ENCODE data around the gene TUBB4B.
A peak's percentile ranks its signal among the peaks of the same experiment; 100 is the strongest.
"Not testable (repeated sequence)": the region's sequence is repeated elsewhere in the genome, so short reads cannot be mapped to it uniquely, and the experiment has no call there.

The TUBB4B gene

DNA sequence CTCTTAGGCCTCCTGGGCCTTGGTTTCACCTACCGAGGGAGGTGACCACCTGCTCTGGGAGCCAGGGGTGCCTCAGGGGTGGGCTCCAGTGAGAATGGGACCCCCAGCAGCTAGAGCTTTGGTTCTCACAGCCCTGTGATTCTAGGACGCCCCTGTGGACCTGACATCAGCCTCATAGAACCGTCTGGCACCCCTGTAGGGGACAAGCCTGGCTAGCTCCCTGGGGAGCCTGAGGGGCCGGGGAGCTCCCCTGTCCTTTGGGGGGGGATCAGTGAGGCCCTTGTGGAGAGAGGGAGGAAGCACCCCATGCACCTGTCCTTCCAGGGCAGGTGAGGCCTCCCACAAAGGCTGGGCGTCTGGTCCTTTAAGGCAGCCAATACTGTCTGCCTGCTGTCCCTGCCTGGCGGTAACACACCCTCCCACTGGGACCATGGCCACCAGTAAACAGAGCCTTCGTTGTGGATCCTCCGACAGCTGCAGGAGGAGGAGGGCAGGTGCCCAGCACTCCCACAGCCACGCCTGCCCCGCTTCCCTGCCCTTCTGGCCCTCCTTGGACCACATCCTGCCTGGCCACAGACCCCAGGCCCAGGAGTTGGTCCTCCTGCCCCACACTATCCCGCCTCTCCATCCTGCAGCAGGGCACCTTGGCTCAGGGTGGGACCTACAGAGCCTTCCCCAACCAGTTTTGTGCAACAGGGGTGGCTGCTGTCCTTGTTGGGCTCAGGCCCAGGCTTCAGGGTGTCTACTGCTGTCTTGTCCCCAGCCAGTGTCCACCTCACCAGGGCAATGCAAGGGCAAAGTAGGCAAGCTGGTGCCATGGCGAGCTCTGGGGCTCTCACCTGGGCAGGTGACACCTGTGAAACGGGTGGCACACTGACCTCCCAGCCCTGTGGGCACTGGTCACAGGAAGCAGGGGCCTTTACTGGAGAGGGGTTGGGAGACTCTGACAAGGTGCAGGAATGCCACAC, 3.0 kb upstream of the TUBB4B start:
- DNase-seq, result no peak

GRCh38 chr9:137239541-137240200, 1.4 kb upstream of the TUBB4B start:
- DNase-seq, result not testable (repeated sequence)

DNA sequence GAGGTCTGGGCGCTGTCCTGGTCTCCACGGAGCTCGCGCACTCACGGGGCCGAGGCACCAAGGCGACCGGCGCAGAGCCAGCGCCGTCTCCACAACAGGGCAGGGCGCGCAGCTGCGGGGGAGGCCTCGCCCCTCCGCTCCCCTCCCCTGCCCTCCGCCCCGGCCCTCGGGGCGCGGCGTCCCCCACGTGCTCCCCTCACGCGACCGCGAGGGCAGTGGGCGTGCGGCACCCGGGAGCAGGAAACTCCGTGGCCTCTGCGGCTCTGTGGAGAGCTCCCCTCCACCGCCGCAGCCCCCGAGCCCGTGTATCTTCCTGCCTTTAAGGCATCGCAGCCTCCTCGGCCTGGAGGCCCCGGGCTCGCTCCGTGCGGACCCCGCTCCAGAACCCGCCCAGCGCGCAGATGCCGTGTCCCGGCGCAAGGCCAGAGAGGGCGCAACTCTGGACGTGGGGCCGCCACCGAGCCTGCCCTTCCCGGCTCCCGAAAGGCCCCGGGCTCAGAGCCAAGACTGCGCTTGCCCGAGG, 708 bp upstream of the TUBB4B start:
- peak; percentile 69 to 80 for DNase-seq

DNA sequence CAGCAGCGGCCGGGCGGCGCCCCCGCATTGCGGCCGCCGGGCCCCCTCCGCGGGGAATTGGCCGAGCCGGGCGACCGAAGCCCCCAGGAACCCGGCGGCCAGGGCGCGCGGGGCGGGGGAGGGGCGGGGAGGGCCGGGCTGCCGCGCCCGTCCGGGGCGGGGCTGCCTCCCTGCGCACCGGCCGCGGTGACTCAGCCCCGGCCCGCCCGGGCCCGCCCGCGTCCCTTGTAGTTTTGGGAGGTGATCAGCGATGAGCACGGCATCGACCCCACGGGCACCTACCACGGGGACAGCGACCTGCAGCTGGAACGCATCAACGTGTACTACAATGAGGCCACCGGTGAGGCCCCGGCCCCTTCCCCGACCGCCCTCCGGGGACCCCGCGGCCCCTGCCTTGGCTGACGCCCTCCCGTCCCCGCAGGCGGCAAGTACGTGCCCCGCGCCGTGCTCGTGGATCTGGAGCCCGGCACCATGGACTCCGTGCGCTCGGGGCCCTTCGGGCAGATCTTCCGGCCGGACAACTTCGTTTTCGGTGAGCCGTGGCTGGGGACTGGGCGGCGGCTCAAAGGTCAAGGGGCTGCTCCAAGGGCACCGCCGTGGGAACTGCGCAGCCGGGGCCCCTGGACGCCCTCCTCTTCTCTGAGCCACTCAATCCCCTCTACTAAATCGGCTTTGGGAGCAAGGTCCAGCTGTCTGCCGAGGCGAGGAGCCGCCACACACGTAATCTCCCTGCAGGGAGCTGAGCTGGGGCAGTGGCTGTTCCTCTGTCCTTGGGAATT, 592 bp downstream of the TUBB4B start:
- DNase-seq, result peak; percentile 73 to 77

- no peak for DNase-seq
Measured at GRCh38 chr9:137242269-137243203, 1.4 kb downstream of the TUBB4B start.

DNA sequence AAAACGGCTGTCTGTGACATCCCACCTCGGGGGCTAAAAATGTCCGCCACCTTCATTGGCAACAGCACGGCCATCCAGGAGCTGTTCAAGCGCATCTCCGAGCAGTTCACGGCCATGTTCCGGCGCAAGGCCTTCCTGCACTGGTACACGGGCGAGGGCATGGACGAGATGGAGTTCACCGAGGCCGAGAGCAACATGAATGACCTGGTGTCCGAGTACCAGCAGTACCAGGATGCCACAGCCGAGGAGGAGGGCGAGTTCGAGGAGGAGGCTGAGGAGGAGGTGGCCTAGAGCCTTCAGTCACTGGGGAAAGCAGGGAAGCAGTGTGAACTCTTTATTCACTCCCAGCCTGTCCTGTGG, 2.2 kb downstream of the TUBB4B start:
- DNase-seq, result not testable (repeated sequence)

GRCh38 chr9:137243626-137244485, 2.8 kb downstream of the TUBB4B start:
- DNase-seq, result no peak

DNA sequence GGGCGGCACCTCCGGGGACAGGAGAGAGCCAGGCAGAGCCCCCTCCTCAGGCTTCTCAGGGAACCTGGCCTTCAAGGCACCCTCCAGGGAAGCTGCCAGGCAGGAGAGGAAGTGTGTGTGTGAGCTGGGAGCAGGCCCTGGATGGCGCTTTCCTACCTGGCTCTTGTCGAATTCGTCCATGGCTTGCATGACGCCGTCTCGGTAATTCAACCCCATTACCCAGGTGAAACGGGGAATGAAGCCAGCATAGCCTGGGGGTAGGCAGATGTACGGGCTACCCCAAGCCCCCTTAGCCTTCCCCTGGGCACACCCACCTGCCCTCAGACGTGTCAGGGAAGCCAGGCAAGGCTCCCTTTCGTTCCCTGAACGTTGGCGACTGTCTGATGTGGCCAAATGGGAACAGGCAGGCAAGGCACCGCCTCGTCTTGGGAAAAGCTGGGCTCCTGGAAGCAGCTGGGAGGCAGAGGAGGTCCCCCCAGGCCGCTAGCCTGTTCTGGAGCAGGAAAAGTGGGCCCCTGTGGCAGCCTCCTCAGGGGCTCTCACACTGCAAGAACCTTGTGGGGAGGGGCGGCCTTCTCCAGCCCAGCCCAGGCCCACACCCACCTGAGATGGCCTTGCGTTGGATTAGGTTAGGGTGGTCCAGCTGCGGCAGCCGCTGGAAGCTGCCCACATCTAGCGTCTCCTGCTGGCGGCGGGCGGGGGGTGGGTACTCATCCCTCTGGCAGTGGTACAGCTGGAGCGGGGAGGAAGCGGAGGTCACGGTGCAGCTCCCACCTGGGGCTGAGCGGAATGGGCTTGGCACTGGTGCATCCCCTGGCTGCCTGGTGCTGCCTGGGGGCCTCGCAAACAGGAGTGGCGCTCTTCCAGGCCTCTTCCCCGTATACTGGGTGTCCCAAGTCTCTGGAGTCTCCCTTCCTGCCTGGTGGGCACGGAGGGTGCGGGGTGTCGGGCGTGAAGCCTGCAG, 3.7 kb downstream of the TUBB4B start:
- no peak for DNase-seq

DNA sequence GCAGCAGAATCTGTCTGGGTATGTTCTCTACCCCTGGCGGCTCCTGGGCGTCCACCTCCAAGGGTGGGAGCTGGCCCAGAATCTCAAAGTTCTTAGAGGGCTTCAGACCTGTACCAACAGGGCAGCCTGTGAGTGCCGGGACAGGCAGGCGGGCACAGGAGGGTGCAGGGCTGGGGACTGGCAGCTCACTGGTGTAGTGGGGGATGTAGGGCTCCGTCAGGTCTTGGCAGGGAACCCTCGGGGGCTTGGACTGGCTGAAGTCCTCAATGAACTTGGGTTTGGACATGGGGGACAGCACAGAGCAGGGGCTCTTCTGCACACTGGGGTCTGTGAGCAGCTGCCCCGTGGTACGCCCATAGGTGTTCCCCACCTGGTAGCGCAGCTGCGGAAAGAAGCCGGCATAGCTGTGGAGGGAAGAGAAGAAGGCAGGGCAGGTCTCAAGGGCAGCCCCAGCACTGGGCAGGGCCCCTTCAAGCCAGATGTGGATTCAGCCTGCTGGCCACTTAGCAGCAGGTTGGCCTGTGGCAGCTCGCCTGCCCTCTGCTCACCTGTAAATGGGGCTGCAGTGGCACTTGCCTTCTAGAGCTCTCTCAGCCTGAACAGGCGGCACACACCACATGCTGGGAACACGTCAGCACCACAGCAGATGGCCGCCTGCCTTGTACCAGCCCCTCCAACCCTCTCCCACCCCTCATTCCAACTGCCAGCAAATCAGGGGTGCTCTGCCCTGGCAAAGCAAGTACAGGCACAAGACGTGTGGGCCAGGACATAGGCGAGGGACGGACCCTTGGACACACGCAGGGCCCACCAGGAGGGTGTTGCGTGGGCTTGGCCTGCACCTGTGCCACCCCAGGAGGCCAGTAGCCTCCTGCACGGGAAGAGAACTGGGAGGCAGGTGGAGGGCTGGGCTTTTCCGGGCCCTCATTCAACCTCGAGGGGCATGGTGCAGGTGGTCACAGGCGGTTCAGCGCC, 4.6 kb downstream of the TUBB4B start:
- DNase-seq, result no peak

DNA sequence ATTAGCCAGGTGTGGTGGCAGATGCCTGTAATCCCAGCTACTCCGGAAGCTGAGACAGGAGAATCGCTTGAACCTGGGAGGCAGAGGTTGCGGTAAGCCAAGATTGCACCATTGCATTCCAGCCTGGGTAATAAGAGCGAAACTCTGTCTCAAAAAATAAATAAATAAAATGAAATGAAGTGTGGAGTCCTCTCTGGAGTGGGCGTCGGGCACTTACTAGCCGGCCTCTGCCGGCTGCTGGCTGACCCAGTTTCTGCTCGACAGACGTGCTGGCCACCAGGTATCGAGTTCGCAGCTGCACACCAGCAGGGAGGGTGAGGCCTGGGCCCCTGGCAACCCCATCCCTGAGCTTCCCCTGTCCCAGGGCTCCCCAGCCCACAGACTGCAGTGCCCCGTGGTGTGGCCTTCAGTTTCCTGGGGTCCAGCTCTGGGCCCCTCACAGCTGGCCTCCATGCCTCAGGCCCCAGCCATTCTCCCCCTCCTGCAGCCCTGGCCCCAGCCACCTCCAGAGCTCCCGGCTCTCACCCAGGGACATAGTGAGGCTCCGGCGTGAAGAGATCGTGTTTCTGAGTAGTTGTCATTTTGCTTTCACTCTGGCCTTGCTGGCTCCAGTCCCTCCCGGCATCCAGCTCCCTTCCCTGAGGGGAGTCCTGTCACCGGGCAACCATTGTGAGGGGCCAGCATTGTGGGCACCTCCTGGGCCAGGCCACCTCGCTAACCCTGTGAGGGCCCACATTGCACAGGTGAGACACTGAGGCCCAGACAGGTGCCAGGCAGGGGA, 6.2 kb downstream of the TUBB4B start:
- no peak for DNase-seq

- DNase-seq, result no peak
Measured at GRCh38 chr9:137247916-137248175, 6.8 kb downstream of the TUBB4B start.

DNA sequence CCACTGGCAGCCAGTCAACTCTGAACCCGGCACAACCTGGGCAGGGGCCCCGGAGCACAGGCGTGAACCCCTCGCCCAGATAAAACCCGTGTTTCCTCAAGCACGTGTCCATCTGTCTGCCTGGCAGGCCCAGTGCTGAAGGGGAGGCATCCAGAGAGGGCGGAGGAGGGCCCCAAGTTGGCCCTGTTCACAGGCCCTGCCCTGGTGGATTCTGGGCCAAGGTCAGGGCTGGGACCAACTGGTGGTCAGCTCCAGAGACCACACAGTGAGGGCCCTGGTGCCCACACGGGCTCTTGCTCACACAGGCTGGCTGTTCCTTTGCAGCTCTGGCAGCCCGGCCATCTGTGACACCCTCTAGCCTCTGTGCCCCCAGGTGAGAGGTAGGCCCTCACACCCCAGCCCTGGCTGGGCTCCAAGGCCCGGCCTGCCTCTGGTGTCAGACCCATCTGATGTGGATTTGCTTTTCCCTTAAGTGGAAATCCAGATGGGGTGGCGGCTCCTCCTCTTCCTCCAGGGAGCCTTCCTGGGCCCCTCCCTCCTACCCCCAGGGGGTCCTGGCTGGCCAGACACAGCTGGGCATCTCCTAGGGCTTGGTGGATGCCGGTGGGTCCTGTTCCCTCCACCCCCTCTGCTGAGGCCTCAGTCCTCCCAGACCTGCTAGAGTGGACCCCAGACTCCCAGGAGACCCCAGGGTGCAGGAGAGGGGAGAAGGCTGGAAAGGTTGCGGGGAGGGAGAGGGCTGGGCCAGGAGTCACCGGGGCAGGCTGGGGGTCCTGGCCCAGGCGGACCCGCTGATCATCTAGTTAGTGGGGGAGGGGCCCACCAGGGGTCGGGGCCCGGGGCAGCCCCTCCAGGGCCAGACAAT, 9.5 kb downstream of the TUBB4B start:
- DNase-seq, result no peak

GRCh38 chr9:137251194-137251461, 10.0 kb downstream of the TUBB4B start, which contains the start of gene STPG3:
Gene STPG3 (plus strand): TSS chr9:137251286. CDS start chr9:137251287, 1 bp downstream.
- DNase-seq, result no peak

DNA sequence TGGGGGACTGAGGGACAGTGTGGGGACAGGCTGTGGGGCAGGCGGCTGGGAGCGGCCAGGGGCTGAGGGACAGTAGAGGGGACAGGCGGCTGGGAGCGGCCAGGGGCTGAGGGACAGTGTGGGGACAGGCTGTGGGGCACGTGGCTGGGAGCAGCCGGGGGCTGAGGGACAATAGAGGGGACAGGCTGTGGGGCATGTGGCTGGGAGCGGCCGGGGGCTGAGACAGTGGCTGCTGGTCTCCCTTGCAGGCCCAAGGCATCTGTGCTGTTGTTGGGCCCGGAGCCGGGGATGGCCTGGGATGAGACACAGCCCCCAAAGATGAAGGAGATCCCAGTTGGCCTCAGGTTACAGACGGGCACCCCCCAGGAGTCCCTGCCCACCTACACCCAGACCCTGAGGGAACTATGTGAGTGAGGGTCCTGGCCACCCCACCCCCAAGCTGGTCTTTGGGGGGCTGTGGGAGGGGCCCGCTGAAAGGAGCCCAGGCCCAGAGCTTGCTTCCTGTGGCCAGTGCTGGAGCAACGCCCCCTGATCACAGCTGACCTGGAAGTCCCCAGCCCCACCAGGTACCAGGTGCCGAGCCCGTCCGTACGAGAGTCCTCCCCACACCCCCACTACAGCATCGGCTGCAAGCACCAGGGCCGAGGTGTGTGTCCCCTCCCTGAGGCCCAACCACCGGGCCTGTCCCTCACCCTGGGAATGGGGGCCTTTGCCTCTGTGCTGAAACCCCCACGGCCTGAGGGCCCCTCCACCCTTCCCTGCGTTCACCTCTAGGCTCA, 10.6 kb downstream of the TUBB4B start:
- DNase-seq, result no peak

DNA sequence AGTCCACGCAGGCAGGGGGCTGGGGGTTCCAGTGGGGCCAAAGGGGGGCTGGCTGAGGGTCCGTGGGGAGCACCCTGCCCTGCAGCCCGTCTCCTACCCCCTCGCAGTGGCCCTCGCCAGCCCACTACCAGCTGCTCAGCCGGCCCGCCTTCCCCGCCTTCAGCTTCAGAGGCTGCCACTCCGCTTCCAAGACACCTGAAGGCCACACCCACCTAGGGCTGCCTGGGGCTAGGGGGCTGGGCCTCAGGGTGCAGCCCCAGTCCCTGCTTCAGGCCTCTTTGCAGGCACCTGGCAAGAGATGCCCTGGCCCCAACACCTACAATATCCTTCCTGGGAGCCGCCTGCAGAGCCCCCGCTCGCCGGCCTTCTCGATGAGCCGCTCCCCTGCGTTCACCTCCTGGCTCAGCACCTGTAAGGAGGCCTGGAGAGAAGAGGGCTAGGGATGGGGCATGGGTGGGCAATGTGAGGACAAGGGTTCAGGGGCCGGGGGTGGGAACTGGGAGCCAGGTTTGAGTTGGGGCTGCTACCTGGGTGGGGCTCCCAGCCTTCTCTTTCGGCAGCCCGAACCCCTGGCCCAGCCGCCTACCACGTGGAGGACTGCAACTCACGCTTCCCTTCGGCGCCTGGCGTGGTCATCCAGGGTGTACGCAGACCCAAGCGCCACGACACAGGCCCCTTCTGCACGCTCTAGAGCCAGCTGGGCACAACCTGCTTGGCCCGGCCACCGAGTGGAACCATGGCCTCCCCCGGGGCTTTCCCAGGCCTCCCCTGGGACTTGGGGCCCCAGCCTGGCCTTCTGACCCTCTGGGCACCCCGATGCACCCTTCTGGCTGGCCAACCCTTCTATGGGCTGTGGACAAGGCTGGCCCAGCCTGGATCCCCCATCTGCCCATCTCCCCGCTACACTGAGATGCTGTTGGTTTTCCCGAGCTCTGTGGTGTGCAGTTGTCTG, 11.7 kb downstream of the TUBB4B start:
- no peak for DNase-seq
